GM18951 (cell line): ENCODE data around the gene PCDHA8.
"Not testable (repeated sequence)": the region's sequence is repeated elsewhere in the genome, so short reads cannot be mapped to it uniquely, and the experiment has no call there.

Source experiments
- POLR2A ChIP-seq: IDR thresholded peaks from 4 replicates; pipeline ENCODE4 v1.6.1; 2011; ENCODE audit warnings: mild to moderate bottlenecking; ENCODE audit not compliant: insufficient read length, insufficient read depth; ENCODE audit errors: extremely low read depth
- in situ Hi-C: fragments of 300-500 bp; cut with MboI; formaldehyde crosslinking; loops from one replicate; pipeline ENCODE4 v1.12.0; 2022; ENCODE audit warnings: low sequenced_read_pairs, mixed read lengths, inconsistent platforms; ENCODE audit not compliant: unreplicated experiment

PCDHA8 gene

DNA sequence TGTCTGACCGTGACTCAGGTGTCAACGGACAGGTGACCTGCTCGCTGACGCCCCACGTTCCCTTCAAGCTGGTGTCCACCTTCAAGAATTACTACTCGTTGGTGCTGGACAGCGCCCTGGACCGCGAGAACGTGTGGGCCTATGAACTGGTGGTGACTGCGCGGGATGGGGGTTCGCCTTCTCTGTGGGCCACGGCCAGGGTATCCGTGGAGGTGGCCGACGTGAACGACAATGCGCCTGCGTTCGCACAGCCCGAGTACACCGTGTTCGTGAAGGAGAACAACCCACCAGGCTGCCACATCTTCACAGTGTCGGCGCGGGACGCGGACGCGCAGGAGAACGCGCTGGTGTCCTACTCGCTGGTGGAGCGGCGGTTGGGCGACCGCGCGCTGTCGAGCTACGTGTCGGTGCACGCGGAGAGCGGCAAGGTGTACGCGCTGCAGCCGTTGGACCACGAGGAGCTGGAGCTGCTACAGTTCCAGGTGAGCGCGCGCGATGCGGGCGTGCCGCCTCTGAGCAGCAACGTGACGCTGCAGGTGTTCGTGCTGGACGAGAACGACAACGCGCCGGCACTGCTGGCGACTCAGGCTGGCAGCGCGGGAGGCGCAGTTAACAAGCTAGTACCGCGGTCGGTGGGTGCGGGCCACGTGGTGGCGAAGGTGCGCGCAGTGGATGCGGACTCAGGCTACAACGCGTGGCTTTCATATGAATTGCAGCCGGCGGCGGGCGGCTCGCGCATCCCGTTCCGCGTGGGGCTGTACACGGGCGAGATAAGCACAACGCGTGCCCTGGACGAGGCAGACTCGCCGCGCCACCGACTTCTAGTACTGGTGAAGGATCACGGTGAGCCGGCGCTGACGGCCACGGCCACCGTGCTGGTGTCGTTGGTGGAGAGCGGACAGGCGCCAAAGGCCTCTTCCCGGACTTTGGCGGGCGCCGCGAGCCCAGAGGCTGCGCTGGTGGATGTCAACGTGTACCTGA lies 29.5 kb downstream of the PCDHA8 start:
- no peak for TF ChIP-seq POLR2A
- in situ Hi-C loops, result no loop called here

DNA sequence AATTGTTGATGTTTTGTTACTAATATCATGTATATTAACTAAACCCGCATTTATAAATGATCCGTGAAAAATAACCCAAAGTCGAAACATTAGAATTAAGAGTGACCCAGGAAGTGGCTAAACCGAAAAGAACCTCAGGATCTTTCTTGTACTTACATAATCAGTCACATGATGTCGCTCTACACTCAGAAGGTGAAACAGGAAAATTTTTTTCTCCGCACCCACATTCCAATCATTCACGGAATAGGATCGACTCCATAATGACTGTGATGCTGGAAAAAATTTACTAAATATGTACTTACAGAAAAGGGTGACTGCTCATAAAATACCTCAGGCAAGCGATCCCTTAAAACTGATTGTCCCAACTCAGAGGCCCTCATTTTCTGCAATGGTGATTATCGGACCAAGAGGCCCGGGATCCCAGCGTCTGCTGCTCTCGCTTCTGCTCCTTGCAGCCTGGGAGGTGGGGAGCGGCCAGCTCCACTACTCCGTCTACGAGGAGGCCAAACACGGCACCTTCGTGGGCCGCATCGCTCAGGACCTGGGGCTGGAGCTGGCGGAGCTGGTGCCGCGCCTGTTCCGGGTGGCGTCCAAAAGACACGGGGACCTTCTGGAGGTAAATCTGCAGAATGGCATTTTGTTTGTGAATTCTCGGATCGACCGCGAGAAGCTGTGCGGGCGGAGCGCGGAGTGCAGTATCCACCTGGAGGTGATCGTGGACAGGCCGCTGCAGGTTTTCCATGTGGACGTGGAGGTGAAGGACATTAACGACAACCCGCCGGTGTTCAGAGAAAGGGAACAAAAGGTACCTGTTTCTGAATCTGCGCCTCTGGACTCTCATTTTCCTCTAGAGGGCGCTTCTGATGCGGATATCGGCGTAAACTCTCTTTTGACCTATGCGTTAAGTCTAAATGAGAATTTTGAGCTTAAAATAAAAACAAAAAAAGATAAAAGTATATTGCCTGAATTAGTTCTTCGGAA lies 34.4 kb downstream of the PCDHA8 start, which contains the start of gene PCDHA12:
Gene PCDHA12 (plus strand): TSS at position 224 of the 981 bp plus-strand sequence. CDS start 165 bp downstream, at position 389.
- in situ Hi-C loops, result no loop called here
- TF ChIP-seq POLR2A, result no peak

GRCh38 chr5:140876541-140877261 lies 35.7 kb downstream of the PCDHA8 start:
- in situ Hi-C loops, result not testable (repeated sequence)

DNA sequence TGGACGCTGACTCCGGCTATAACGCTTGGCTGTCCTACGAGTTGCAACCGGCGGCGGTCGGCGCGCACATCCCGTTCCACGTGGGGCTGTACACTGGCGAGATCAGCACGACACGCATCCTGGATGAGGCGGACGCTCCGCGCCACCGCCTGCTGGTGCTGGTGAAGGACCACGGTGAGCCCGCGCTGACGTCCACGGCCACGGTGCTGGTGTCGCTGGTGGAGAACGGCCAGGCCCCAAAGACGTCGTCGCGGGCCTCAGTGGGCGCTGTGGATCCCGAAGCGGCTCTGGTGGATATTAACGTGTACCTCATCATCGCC lies 36.2 kb downstream of the PCDHA8 start:
- in situ Hi-C loops, result no loop called here
- TF ChIP-seq POLR2A, result no peak

DNA sequence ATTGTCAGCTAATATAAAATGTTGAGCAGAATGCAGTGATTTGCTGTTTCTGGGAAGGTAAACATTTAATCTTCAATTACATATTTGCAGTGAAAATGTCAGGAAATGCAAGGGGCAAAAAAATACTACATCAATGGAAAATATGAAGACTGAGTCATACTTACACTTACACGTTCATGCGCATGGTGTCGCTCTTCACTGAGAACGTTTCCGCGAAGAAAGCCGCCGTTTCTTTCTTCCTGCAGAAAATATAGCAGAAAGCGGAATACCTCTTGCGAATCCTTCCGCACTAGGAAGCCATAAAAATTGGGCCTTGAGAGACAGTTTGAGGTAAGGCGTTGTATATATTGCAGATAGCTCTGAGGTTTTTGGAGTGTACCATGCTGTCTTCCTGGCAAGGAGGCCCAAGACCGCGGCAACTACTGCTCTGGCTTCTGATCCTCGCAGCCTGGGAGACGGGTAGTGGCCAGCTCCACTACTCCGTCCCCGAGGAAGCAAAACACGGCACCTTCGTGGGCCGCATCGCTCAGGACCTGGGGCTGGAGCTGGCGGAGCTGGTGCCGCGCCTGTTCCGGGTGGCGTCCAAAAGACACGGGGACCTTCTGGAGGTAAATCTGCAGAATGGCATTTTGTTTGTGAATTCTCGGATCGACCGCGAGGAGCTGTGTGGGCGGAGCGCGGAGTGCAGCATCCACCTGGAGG lies 41.1 kb downstream of the PCDHA8 start, which contains the start of gene PCDHA13:
Gene PCDHA13 (plus strand): TSS at position 236 of the 702 bp plus-strand sequence. CDS start 145 bp downstream, at position 381.
- TF ChIP-seq POLR2A, result no peak
- in situ Hi-C loops, result no loop called here

DNA sequence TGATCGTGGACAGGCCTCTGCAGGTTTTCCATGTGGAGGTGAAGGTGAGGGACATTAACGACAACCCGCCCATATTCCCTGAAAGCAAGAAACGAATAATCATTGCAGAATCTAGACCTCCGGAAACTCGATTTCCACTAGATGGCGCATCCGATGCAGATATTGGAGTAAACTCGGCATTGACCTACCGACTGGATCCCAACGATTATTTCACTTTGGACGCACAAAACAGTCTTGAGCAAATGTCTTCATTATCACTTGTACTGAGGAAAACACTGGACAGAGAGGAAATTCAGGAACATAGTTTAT lies 41.6 kb downstream of the PCDHA8 start:
- TF ChIP-seq POLR2A, result no peak
- in situ Hi-C loops, result no loop called here

- in situ Hi-C loops, result no loop called here
- TF ChIP-seq POLR2A, result no peak
Measured at GRCh38 chr5:140883373-140883772, 42.4 kb downstream of the PCDHA8 start.

- no peak for TF ChIP-seq POLR2A
- in situ Hi-C loops, result no loop called here
Measured at GRCh38 chr5:140883927-140884697, 43.1 kb downstream of the PCDHA8 start.
